ENCODE data around the gene FCGBP. TPM values are rescaled to one million over a fixed set of nuclear protein-coding genes. Genes with fewer than 3 reads are reported as not detected.
"Not testable (repeated sequence)": the region's sequence is repeated elsewhere in the genome, so short reads cannot be mapped to it uniquely, and the experiment has no call there.

Gene FCGBP
- total RNA-seq, 6 experiments from 2014 or later: 0.02 to 0.83 (median 0.18) TPM

DNA sequence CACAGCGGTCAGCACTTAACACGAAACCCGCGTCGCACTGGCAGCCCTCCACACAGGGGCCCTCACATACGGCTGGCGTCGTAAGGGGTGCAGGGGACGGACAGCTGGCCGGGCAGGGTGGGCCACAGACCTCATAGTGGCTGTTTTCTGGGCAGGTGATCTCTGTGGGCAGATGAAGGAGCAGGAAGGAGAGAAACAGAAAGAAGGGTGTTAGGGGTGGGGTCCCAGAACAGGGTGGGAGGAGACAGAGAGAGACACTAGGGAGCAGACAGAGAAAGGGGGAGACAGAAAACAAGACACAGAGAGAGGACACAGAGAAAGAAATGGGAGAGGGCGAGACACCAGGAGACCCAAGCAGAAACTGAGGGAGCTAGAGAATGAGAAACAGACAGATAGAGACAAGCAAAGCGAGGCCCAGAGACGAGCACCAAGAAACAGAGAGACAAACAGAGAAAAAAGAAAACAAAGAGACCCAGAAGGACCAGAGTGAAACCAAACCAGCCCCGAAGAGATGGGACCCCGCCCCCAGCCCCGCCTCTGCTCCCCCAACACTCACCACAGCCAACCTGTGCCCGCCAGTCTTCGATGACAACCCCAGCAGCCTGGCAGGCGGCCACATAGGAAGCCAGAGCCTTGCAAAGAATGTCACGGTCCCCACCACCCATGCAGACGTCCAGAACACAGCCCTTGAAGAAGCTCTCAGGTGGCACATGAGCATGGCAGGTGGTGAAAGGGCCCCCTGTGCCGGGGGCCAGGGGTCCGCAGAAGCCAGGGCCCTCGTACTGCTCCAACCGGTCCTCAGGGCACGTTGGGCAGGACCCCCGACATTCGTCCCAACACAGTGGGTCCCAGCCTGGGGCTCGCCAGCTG is 40.8 kb downstream of the FCGBP start:
- H3K27me3 Mint-ChIP-seq (ENCODE audit: insufficient read depth): peaks cover 16% of the 10 kb centered on the region

DNA sequence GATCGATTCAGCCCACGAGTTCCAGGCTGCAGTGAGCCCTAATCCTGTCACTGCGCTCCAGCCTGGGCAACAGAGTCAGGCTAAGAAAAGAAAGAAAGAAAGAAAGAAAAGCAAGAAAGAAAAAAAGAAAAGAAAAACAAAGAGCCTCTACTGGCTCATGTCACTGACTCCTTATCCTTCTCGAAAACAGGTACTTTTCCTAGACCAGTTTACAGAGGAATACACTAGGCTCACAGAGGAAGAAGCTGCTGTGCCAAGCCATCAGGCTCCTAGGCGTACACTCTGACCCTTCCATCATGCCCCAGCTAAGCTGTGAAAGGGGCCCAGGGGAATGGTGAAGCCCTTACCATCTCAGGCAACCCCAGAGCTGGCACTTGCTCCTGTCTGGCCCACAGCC is 41.9 kb downstream of the FCGBP start:
- not testable (repeated sequence) for H3K36me3 Mint-ChIP-seq (ENCODE audit: low read depth)

More for the DNA sequence above, 40.8 kb downstream of the FCGBP start:
- not testable (repeated sequence) for H3K4me1 Mint-ChIP-seq (ENCODE audit: low read depth); H3K36me3 Mint-ChIP-seq (ENCODE audit: low read depth); DNase-seq; H3K27ac Mint-ChIP-seq; H3K9me3 Mint-ChIP-seq
- H3K4me3 Mint-ChIP-seq: peak overlapping the region; percentile 6; the same call in 1 of the 2 replicates

DNA sequence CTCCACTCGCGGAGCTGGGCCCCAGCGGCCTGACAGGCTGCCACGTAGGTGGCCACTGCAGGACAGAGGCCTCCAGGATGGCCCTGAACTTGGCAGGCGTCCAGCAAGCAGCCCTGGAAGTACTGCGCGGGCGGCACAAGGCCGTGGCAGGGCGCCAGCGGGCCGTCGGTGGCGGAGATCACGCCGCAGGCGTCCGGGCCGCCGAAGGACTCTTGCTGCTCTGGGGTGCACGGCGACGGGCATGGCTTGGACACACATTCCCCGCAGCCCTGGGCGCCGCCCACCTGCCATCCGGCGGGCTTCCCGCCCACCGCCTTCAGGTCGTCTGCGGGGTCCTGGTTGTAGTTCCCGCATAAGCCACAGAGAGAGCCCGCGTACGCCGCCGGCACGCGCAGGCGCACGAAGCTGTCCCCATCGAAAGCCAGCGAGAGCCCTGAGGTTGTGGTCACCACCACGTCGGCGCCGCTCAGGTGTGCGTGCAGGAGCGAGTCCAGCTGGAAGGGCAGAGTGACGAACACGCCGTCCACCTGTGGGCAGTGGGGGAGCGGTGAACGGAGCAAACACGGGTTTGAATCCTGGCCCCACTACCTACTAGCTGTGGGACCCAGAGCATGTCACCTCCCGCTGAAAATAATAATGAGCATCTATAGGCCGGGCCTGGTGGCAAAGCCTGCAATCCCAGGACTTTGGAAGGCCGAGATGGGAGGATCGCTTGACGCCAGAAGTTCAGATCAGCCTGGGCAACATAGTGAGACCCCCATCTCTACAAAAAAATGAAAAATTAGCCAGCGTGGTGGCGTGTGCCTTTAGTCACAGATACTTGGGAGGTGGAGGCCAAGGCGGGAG is 42.6 kb downstream of the FCGBP start:
- DNase-seq; H3K4me3 Mint-ChIP-seq; H3K27ac Mint-ChIP-seq; H3K36me3 Mint-ChIP-seq (ENCODE audit: low read depth); H3K9me3 Mint-ChIP-seq; H3K4me1 Mint-ChIP-seq (ENCODE audit: low read depth): not testable (repeated sequence)
- H3K27me3 Mint-ChIP-seq (ENCODE audit: insufficient read depth): peaks cover 16% of the 10 kb centered on the region

More for the DNA sequence above, 41.9 kb downstream of the FCGBP start:
- DNase-seq; H3K27ac Mint-ChIP-seq; H3K4me3 Mint-ChIP-seq; H3K9me3 Mint-ChIP-seq; H3K4me1 Mint-ChIP-seq (ENCODE audit: low read depth): not testable (repeated sequence)
- peaks cover 16% of the 10 kb centered on the region for H3K27me3 Mint-ChIP-seq (ENCODE audit: insufficient read depth)

DNA sequence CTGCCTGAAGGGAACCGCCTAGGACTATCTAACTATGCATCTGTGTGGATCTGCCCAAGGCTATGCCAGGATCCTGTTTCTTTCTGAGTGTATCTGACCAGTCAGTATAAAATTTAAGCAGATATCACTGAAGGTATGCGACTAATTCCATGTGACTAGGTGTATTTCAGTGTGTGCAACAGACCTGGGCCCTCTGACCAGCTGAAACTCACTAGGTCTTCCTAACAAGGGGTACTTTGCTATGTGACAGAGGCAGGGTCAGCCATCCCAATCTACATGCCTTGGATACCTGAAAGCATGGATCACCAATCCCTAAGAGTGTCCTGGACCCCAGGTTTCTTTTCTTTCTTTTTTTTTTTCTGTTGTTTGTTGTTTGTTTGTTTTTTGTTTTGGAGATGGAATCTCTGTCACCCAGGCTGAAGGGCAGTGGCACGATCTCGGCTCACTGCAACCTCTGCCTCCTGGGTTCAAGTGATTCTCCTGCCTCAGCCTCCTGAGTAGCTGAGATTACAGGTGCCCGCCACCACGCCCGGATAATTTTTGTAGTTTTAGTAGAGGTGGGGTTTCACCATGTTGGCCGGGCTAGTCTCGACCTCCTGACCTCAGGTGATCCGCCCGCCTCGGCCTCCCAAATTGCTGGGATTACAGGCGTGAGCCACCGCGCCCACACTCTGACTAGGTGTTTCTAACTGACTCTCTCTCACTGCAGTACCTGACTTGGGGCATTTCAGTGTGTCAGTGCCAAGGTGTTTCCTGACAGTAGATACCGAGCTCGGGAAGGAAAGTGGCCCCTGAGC is 43.5 kb downstream of the FCGBP start:
- no peak for DNase-seq
- H3K27ac Mint-ChIP-seq: no peak overlapping the region
- no peaks in the 10 kb centered on the region for H3K36me3 Mint-ChIP-seq (ENCODE audit: low read depth)
- H3K4me1 Mint-ChIP-seq (ENCODE audit: low read depth): no peaks in the 10 kb centered on the region
- no peak overlapping the region for H3K4me3 Mint-ChIP-seq
- TF ChIP-seq, protein P1, sequence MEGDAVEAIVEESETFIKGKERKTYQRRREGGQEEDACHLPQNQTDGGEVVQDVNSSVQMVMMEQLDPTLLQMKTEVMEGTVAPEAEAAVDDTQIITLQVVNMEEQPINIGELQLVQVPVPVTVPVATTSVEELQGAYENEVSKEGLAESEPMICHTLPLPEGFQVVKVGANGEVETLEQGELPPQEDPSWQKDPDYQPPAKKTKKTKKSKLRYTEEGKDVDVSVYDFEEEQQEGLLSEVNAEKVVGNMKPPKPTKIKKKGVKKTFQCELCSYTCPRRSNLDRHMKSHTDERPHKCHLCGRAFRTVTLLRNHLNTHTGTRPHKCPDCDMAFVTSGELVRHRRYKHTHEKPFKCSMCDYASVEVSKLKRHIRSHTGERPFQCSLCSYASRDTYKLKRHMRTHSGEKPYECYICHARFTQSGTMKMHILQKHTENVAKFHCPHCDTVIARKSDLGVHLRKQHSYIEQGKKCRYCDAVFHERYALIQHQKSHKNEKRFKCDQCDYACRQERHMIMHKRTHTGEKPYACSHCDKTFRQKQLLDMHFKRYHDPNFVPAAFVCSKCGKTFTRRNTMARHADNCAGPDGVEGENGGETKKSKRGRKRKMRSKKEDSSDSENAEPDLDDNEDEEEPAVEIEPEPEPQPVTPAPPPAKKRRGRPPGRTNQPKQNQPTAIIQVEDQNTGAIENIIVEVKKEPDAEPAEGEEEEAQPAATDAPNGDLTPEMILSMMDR (IDR thresholded peaks at IDR 0.05): no peak
- H3K9me3 Mint-ChIP-seq: no peaks in the 10 kb centered on the region
- peaks cover 16% of the 10 kb centered on the region for H3K27me3 Mint-ChIP-seq (ENCODE audit: insufficient read depth)

DNA sequence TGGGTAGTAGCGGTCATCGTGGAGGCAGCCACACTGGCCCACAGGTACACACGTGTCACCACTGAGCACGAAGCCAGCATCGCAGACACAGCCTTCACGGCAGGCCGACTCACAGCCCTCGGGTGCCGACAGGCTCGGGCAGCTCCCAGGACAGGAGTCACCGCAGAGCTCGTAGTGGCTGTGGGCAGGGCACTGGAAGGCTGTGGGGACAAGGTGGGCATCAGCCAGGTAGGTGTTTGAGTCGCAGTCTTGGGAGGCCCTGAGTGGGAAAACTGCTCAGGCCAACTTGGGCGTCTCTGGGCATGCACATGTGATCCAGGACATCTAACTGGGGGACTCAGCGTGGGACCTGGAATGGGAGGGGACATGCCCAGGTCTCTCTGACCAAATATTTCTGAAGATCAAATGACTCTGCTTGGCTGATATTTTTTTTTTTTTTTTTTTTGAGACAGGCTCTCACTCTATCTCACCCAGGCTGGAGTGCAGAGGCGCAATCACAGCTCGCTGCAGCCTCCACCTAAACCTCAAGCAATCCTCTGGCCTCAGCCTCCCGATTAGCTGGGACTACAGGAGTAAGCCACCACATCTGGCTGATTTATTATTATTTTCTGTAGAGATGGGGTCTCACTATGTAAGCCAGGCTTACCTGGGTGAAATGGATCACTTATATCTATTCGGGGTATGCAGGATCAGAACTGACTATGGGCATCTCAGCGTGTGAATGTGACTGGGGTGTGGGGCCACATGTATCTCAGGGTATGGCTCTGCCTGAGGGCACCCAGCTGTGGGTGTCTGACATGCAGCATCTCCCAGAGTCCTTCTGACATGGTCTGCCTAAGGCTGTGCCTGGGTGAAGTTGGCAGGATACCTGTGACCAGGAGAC is 44.3 kb downstream of the FCGBP start:
- H3K27me3 Mint-ChIP-seq (ENCODE audit: insufficient read depth): peaks cover 15% of the 10 kb centered on the region
- not testable (repeated sequence) for H3K36me3 Mint-ChIP-seq (ENCODE audit: low read depth); H3K9me3 Mint-ChIP-seq; H3K27ac Mint-ChIP-seq; H3K4me1 Mint-ChIP-seq (ENCODE audit: low read depth); H3K4me3 Mint-ChIP-seq; DNase-seq

DNA sequence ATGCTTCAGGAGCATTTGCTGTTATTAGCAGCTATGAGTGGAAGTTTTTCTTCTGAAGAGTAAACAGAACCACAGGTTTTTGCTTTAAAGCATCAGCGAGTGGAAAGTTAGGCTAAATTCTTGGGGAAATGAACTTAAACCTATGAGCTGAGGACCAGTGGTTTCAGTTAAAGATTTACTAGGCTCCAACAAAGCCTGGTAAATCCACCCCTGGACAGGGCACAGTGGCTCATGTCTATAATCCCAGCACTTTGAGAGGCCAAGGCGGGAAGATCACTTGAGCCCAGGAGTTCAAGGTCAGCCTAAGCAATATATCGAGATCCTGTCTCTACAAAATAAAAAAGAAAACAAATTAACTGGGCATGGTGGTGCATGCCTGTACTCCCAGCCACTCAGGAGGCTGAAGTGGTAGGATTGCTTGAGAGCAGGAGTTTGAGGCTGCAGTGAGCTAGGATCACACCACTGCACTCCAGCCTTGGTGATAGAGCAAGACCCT is 46.9 kb downstream of the FCGBP start:
- DNase-seq; H3K9me3 Mint-ChIP-seq; H3K36me3 Mint-ChIP-seq (ENCODE audit: low read depth); H3K27ac Mint-ChIP-seq; H3K4me3 Mint-ChIP-seq; H3K4me1 Mint-ChIP-seq (ENCODE audit: low read depth): not testable (repeated sequence)
- H3K27me3 Mint-ChIP-seq (ENCODE audit: insufficient read depth): peaks cover 12% of the 10 kb centered on the region

DNA sequence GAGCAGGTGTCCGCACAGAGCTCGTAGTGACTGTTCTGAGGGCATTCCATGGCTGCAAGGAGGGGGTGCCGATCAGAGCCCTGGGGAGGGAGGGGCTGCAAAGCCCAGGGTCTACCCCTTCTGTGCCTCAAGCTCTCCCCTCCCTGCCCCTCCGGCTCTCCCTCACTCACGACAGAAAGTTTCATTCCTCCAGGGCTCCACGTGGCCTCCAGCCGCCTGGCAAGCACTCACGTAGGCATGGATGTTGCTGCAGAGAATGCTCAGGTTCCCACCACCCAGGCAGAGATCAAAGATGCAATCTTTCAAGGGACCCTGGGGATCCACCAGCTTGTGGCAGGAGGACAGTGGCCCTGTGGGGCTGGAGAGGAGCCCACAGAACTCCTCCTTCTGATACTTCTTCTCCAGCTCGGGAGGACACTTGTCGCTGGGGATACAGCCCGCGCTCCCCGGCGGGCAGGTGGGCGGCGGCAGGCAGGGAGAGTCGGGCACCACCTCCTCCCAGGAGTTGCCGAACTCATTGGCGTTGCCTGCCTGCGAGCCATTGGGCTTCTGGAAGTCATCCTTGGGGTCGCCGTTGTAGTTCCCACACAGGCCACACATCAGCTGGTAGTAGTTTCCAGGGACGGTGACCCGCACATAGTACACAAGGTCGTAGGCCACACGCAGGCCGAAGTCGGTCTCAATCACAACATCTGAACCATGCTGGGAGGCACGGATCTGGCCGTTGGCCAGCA is 48.4 kb downstream of the FCGBP start:
- H3K27ac Mint-ChIP-seq; H3K4me1 Mint-ChIP-seq (ENCODE audit: low read depth); H3K9me3 Mint-ChIP-seq; DNase-seq; H3K4me3 Mint-ChIP-seq; H3K36me3 Mint-ChIP-seq (ENCODE audit: low read depth): not testable (repeated sequence)
- H3K27me3 Mint-ChIP-seq (ENCODE audit: insufficient read depth): peaks cover 12% of the 10 kb centered on the region

DNA sequence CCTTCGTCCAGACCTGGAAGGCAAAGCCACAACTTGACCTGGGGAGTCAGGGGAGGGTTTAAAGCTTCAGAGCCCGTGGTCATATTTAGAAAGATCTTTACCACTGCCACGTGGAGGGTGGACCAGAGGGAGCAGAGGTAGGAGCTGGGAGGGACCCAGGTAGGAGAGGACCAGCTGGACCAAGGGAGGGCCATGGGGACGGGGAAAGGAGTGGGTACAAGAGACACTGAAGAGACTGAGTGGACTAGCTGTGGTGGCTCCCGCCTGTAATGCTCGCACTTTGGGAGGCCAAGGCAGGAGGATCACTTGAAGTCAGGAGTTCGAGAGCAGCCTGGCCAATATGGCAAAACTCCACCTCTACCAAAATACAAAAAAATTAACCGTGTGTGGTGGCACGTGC is 49.7 kb downstream of the FCGBP start:
- H3K36me3 Mint-ChIP-seq (ENCODE audit: low read depth); H3K4me1 Mint-ChIP-seq (ENCODE audit: low read depth): not testable (repeated sequence)

More for the DNA sequence above, 49.7 kb downstream of the FCGBP start:
- H3K27ac Mint-ChIP-seq; H3K27me3 Mint-ChIP-seq (ENCODE audit: insufficient read depth); DNase-seq; H3K9me3 Mint-ChIP-seq; H3K4me3 Mint-ChIP-seq: not testable (repeated sequence)

Data from HFFc6 (cell line).